Smooth muscle cell (in vitro differentiated cells): ENCODE data around the gene TMEM168. TPM values are rescaled to one million over a fixed set of nuclear protein-coding genes. Genes with fewer than 3 reads are reported as not detected.
A peak's percentile ranks its signal among the peaks of the same experiment; 100 is the strongest.
"Not testable (repeated sequence)": the region's sequence is repeated elsewhere in the genome, so short reads cannot be mapped to it uniquely, and the experiment has no call there.

Experiments used
- DNase-seq: peaks from one replicate; lab custom pipeline; 2025; ENCODE audit not compliant: unreplicated experiment; lab: John Stamatoyannopoulos, UW
- H2AFZ ChIP-seq: fragments of 200-600 bp; sonication (generic); 2 replicates; pipeline ENCODE4 v1.6.0; 2016; ENCODE audit warnings: antibody characterized with exemption, low read depth, mild to moderate bottlenecking
- H3F3A ChIP-seq: fragments of 200-600 bp; sonication (generic); 2 replicates; pipeline ENCODE4 v1.6.0; 2017; ENCODE audit warnings: antibody characterized with exemption, low read depth
- H3K27ac ChIP-seq: fragments of 200-600 bp; sonication (generic); 2 replicates; pipeline ENCODE4 v1.5.1; 2016; ENCODE audit warnings: low read depth, mild to moderate bottlenecking
- H3K27me3 ChIP-seq: fragments of 200-600 bp; sonication (generic); 2 replicates; pipeline ENCODE4 v1.6.1; 2016; ENCODE audit warnings: low read depth, mild to moderate bottlenecking
- H3K36me3 ChIP-seq: fragments of 200-600 bp; sonication (generic); 2 replicates; pipeline ENCODE4 v1.5.1; 2016; ENCODE audit warnings: low read depth
- H3K4me1 ChIP-seq: fragments of 200-600 bp; sonication (generic); 2 replicates; pipeline ENCODE4 v1.5.1; 2016; ENCODE audit warnings: low read depth
- H3K4me2 ChIP-seq: fragments of 200-600 bp; sonication (generic); 2 replicates; pipeline ENCODE4 v1.6.0; 2016; ENCODE audit warnings: mild to moderate bottlenecking
- H3K4me3 ChIP-seq: fragments of 200-600 bp; sonication (generic); 2 replicates; pipeline ENCODE4 v1.5.1; 2016; ENCODE audit warnings: mild to moderate bottlenecking
- H3K79me2 ChIP-seq: fragments of 200-600 bp; sonication (generic); 2 replicates; pipeline ENCODE4 v1.6.0; 2016; ENCODE audit warnings: low read depth, mild to moderate bottlenecking
- H3K9ac ChIP-seq: fragments of 200-600 bp; sonication (generic); 2 replicates; pipeline ENCODE4 v1.6.0; 2016; ENCODE audit warnings: low read depth
- H3K9me3 ChIP-seq: fragments of 200-600 bp; sonication (generic); replicated peaks from 2 replicates; pipeline ENCODE4 v1.5.1; 2016; ENCODE audit warnings: low read depth
- H4K20me1 ChIP-seq: fragments of 200-600 bp; sonication (generic); 2 replicates; pipeline ENCODE4 v1.6.0; 2016; ENCODE audit warnings: low read depth
- WGBS: methylation state at CpG from one replicate; pipeline ENCODE4 v1.1.7; 2016; ENCODE audit warnings: low lambda C conversion rate; 5-methylcytosine and 5-hydroxymethylcytosine counted together
- polyA plus RNA-seq: library from polyadenylated mRNA; unstranded; fragments of >200 nt; fragmentation: Nextera tagmentation; extraction: Ambion mirVana; gene quantifications from 2 replicates; pipeline ENCODE4 v1.2.1, GENCODE V29; 2016
- total RNA-seq: library from RNA; depleted of rRNA; stranded (reverse); fragments of >200 nt; gene quantifications from 2 replicates; pipeline ENCODE4 v1.2.3, GENCODE V29; 2014
- TF ChIP-seq, protein P1 (sequence below): fragments of 200-600 bp; sonication (generic); IDR thresholded peaks from 2 replicates; pipeline ENCODE4 v1.5.1; 2017; ENCODE audit warnings: borderline replicate concordance, mild to moderate bottlenecking, antibody characterized with exemption; ENCODE audit not compliant: insufficient read depth, poor library complexity, severe bottlenecking

Gene TMEM168
- total and polyA plus RNA-seq, 2 experiments from 2014 or later = 11.4 to 33.4 TPM

DNA sequence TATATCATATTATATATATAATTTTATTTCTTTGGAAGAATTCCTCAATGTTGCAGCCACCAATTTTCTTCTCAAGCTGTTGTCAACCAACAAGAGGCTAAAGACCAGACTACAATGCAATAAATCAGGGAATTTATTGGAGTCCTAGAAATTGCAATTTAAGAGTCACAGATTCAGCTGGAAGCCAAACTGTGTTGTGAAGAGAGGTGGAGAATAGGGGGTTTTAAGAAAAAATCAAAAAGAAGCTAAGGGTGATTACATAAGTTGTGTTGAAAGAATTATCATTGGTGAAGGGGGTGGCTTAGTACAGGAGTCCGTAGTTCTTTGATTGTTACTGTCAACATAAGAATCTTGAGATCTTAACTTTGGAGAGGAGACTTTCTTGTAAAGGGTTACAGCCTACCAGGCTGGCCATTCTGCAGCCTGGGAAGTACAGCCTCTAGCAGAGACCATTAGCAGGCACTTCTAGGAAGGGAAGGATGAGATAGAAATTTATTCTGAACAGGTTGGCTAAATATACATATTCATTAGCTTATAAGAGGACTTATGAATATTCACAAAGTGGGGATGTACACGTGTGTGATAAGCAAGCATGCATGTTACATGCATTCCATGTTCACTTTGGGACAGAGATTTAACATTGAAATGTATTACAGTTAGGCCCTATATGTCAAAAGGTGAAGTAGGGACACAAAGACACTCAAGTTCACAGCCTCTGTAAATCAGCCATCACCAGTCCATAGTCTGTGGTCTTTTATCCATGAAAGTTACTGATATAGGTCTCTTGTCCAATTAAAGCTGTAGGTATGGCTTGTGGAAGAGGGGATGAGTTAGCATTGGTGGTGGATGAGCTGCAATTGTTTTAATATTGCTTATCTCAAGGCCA, 8.3 kb upstream of the TMEM168 start:
- 45% methylated on average over 2 of the region's 2 CpGs for WGBS
- no peak for DNase-seq
- H3K4me1 ChIP-seq = no peaks in the 10 kb centered on the region
- TF ChIP-seq, protein P1, sequence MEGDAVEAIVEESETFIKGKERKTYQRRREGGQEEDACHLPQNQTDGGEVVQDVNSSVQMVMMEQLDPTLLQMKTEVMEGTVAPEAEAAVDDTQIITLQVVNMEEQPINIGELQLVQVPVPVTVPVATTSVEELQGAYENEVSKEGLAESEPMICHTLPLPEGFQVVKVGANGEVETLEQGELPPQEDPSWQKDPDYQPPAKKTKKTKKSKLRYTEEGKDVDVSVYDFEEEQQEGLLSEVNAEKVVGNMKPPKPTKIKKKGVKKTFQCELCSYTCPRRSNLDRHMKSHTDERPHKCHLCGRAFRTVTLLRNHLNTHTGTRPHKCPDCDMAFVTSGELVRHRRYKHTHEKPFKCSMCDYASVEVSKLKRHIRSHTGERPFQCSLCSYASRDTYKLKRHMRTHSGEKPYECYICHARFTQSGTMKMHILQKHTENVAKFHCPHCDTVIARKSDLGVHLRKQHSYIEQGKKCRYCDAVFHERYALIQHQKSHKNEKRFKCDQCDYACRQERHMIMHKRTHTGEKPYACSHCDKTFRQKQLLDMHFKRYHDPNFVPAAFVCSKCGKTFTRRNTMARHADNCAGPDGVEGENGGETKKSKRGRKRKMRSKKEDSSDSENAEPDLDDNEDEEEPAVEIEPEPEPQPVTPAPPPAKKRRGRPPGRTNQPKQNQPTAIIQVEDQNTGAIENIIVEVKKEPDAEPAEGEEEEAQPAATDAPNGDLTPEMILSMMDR = no peak
- no peaks in the 10 kb centered on the region for H3K36me3 ChIP-seq
- H3F3A ChIP-seq = no peaks in the 10 kb centered on the region
- no peak overlapping the region for H3K9ac ChIP-seq
- no peaks in the 10 kb centered on the region for H4K20me1 ChIP-seq
- no peaks in the 10 kb centered on the region for H3K9me3 ChIP-seq
- H3K4me2 ChIP-seq = no peak overlapping the region
- H3K27ac ChIP-seq = no peak overlapping the region
- no peaks in the 10 kb centered on the region for H3K79me2 ChIP-seq
- H3K4me3 ChIP-seq = no peak overlapping the region
- H3K27me3 ChIP-seq = no peaks in the 10 kb centered on the region
- no peak overlapping the region for H2AFZ ChIP-seq

GRCh38 chr7:112796552-112796951, 6.4 kb upstream of the TMEM168 start:
- not testable (repeated sequence) for H3K4me2 ChIP-seq, H3K9me3 ChIP-seq, H3K27ac ChIP-seq, H3K4me1 ChIP-seq, H3F3A ChIP-seq, H3K36me3 ChIP-seq, H3K27me3 ChIP-seq, DNase-seq, H3K4me3 ChIP-seq, H3K79me2 ChIP-seq, H3K9ac ChIP-seq, H4K20me1 ChIP-seq, H2AFZ ChIP-seq

- H2AFZ ChIP-seq = peak overlapping the region; percentile 48
Observed at GRCh38 chr7:112792441-112792840, 2.2 kb upstream of the TMEM168 start.

GRCh38 chr7:112791465-112792168, 1.4 kb upstream of the TMEM168 start:
- H3K36me3 ChIP-seq = no peaks in the 10 kb centered on the region
- H3K27me3 ChIP-seq = no peaks in the 10 kb centered on the region
- peak overlapping the region; percentile 48 for H2AFZ ChIP-seq
- no peaks in the 10 kb centered on the region for H3K9me3 ChIP-seq
- H3F3A ChIP-seq = no peaks in the 10 kb centered on the region
- peaks cover 13% of the 10 kb centered on the region for H3K79me2 ChIP-seq
- H3K4me3 ChIP-seq = no peak overlapping the region
- WGBS = 96% methylated on average over 15 of the region's 15 CpGs
- H3K4me2 ChIP-seq = no peak overlapping the region
- no peak overlapping the region for H3K9ac ChIP-seq
- H3K4me1 ChIP-seq = peaks cover 9% of the 10 kb centered on the region
- H4K20me1 ChIP-seq = no peaks in the 10 kb centered on the region
- TF ChIP-seq, protein P1 = no peak
- no peak overlapping the region for H3K27ac ChIP-seq
- no peak for DNase-seq

More at GRCh38 chr7:112792441-112792840, 2.2 kb upstream of the TMEM168 start:
- Histone ChIP-seq H4K20me1 (no peaks in the 10 kb centered on the region), H3K4me3 (no peak overlapping the region), H3K79me2 (peaks cover 13% of the 10 kb centered on the region), H3K9ac (no peak overlapping the region), H3F3A (no peaks in the 10 kb centered on the region), H3K4me1 (peaks cover 9% of the 10 kb centered on the region), H3K9me3 (no peaks in the 10 kb centered on the region), H3K36me3 (no peaks in the 10 kb centered on the region), H3K27ac (no peak overlapping the region), H3K4me2 (no peak overlapping the region), H3K27me3 (no peaks in the 10 kb centered on the region)
- TF ChIP-seq, protein P1 = no peak
- DNase-seq = no peak
- WGBS = 45% methylated on average over 3 of the region's 3 CpGs
